Transverse colon (tissue), 4 donors: Measurements from ENCODE around the gene ABTB2. TPM values are rescaled to one million over a fixed set of nuclear protein-coding genes. Genes with fewer than 3 reads are reported as not detected.

Experiments
- DNase-seq: peaks from one replicate; pipeline ENCODE4 v3.0.0-alpha.2; 2019
- H3K27ac ChIP-seq, 4 donors: fragments of 200-600 bp; sonication (generic); 2 replicates each; pipeline ENCODE4 v1.5.1; 2016 to 2018; ENCODE audit warnings: inconsistent platforms in 4 of 4
- H3K27me3 ChIP-seq: fragments of 200-600 bp; sonication (generic); 2 replicates; pipeline ENCODE4 v1.5.1; 2017; ENCODE audit warnings: inconsistent platforms
- H3K36me3 ChIP-seq, 4 donors: fragments of 200-600 bp; sonication (generic); 2 replicates each; pipeline ENCODE4 v1.5.1; 2017 to 2019; ENCODE audit warnings: inconsistent platforms in 4 of 4
- H3K4me1 ChIP-seq, 4 donors: fragments of 200-600 bp; sonication (generic); 2 replicates each; pipeline ENCODE4 v1.5.1; 2017 to 2020; ENCODE audit warnings: inconsistent platforms in 4 of 4
- H3K4me3 ChIP-seq, 4 donors: fragments of 200-600 bp; sonication (generic); 1 replicate in 1 of 4; 2 replicates in 3 of 4; pipeline versions ENCODE4 v1.5.1 to v1.6.1; 2017 to 2019; ENCODE audit warnings: inconsistent platforms in 4 of 4
- H3K9me3 ChIP-seq, 2 donors: fragments of 200-600 bp; sonication (generic); 2 replicates each; pipeline ENCODE4 v1.5.1; 2017 to 2019; ENCODE audit warnings: inconsistent platforms in 2 of 2
- CTCF ChIP-seq, 5 experiments: fragments of 200-600 bp in 3 of 5; fragments of 450-650 bp in 2 of 5; sonication (generic) in 3 of 5; IDR thresholded peaks; 1 replicate in 2 of 5; 2 replicates in 3 of 5; pipeline ENCODE4 v1.5.1; 2016 to 2017; ENCODE audit warnings: antibody characterized with exemption in 5 of 5, inconsistent platforms in 3 of 5, mild to moderate bottlenecking in 2 of 5, moderate library complexity in 1 of 5
- EP300 ChIP-seq: sonication (generic); formaldehyde crosslinking; IDR thresholded peaks from one replicate; pipeline ENCODE4 v1.6.1; 2017; ENCODE audit warnings: antibody characterized with exemption, low read depth
- POLR2A ChIP-seq: fragments of 450-650 bp; IDR thresholded peaks from one replicate; pipeline ENCODE4 v1.6.1; 2016; ENCODE audit warnings: antibody characterized with exemption, mild to moderate bottlenecking, moderate library complexity
- POLR2AphosphoS5 ChIP-seq, 3 donors: sonication (generic); formaldehyde crosslinking; IDR thresholded peaks; one replicate each; pipeline ENCODE4 v1.6.1; 2016; ENCODE audit warnings: antibody characterized with exemption in 3 of 3
- WGBS, 2 donors: methylation state at CpG; one replicate each; pipeline ENCODE4 v1.1.5; 2018; ENCODE audit warnings: low coverage in 1 of 2; 5-methylcytosine and 5-hydroxymethylcytosine counted together
- in situ Hi-C, 4 donors: fragments of 200-750 bp; cut with MboI; loops; one replicate each; pipeline versions ENCODE4 v1.15.0 to v1.15.1; 2017; ENCODE audit warnings: low sequenced_read_pairs in 3 of 4, low pct_ligation_motif_present in 1 of 4, low pct_unique_long_range_greater_than_20kb in 1 of 4
- intact Hi-C: fragments of 100-400 bp; cut with DNase I; formaldehyde crosslinking; loops from one replicate; pipeline ENCODE4 v1.15.1; 2023; ENCODE audit warnings: low total_unique reads
- total RNA-seq, 4 donors: library from RNA; depleted of rRNA; stranded (reverse); fragments of >200 nt; gene quantifications; one replicate each; pipeline ENCODE4 v1.1.0, GENCODE V29; 2016

The ABTB2 gene
- total RNA-seq, 4 donors from 2014 or later, result 0.60 to 41.9 (median 20.7) TPM

GRCh38 chr11:34345991-34346480 lies 11.8 kb downstream of the ABTB2 start:
- Histone ChIP-seq H3K4me1 (peaks cover 4 to 37% (median 27%) of the 10 kb centered on the region in 4 donors), H3K4me3 (no peak overlapping the region), H3K36me3 (no peaks in the 10 kb centered on the region), H3K9me3 (no peaks in the 10 kb centered on the region), H3K27ac (peak overlapping the region; percentile 14 to 43 (median 28)), H3K27me3 (no peaks in the 10 kb centered on the region)
- WGBS, 2 donors, result 47 to 60% methylated on average over 2 to 8 of the region's 8 CpGs
- intact Hi-C loops, result no loop called here
- in situ Hi-C loops, result no loop called here
- no peak for DNase-seq
- no peak for TF ChIP-seq POLR2A

- intact Hi-C loops (no loop called here), in situ Hi-C loops (no loop called here)
- DNase-seq, result no peak
- TF ChIP-seq POLR2A (no peak), CTCF (IDR thresholded peaks at IDR 0.05) (no peak), EP300 (no peak), POLR2AphosphoS5 (IDR thresholded peaks at IDR 0.05) (no peak)
- peaks cover 4 to 37% (median 27%) of the 10 kb centered on the region in 4 donors for H3K4me1 ChIP-seq
- no peaks in the 10 kb centered on the region for H3K36me3 ChIP-seq
- H3K9me3 ChIP-seq, result no peaks in the 10 kb centered on the region
- peak overlapping the region in 3 of 4 donors; percentile 14 to 43 (median 29) for H3K27ac ChIP-seq
- no peaks in the 10 kb centered on the region for H3K27me3 ChIP-seq
- 89% methylated on average over 3 of the region's 3 CpGs; no CpG with 5 or more reads in 1 of the 2 donors for WGBS, 2 donors
- H3K4me3 ChIP-seq, result no peak overlapping the region
Measured at GRCh38 chr11:34345540-34345876, 12.3 kb downstream of the ABTB2 start.

- no peak for DNase-seq
- TF ChIP-seq POLR2A (no peak), POLR2AphosphoS5 (IDR thresholded peaks at IDR 0.05) (no peak), EP300 (no peak), CTCF (IDR thresholded peaks at IDR 0.05) (no peak)
- in situ Hi-C loops, result no loop called here
- Histone ChIP-seq H3K27ac (peak overlapping the region in 2 of 4 donors; percentile 14 to 43), H3K4me3 (no peak overlapping the region), H3K4me1 (peaks cover 4 to 37% (median 27%) of the 10 kb centered on the region in 4 donors), H3K9me3 (no peaks in the 10 kb centered on the region), H3K36me3 (no peaks in the 10 kb centered on the region), H3K27me3 (no peaks in the 10 kb centered on the region)
- intact Hi-C loops, result no loop called here
- 72 to 82% methylated on average over 7 to 8 of the region's 8 CpGs for WGBS, 2 donors
Measured at GRCh38 chr11:34344768-34345539, 12.9 kb downstream of the ABTB2 start.

GRCh38 chr11:34344410-34344767 lies 13.4 kb downstream of the ABTB2 start:
- 64 to 89% methylated on average over 3 to 6 of the region's 6 CpGs for WGBS, 2 donors
- H3K27ac ChIP-seq, result no peak overlapping the region
- H3K4me1 ChIP-seq, result peaks cover 4 to 37% (median 27%) of the 10 kb centered on the region in 4 donors

More at GRCh38 chr11:34344410-34344767, 13.4 kb downstream of the ABTB2 start:
- intact Hi-C loops, result no loop called here
- Histone ChIP-seq H3K36me3 (no peaks in the 10 kb centered on the region), H3K9me3 (no peaks in the 10 kb centered on the region), H3K27me3 (no peaks in the 10 kb centered on the region), H3K4me3 (no peak overlapping the region)
- in situ Hi-C loops, result no loop called here
- TF ChIP-seq EP300 (no peak), CTCF (IDR thresholded peaks at IDR 0.05) (no peak), POLR2A (no peak), POLR2AphosphoS5 (IDR thresholded peaks at IDR 0.05) (no peak)
- DNase-seq, result no peak
